KOPT-K1 (cell line): ENCODE data around the gene SERPINB6.
"Not testable (repeated sequence)": the region's sequence is repeated elsewhere in the genome, so short reads cannot be mapped to it uniquely, and the experiment has no call there.

ENCODE experiments used
- H3K27ac ChIP-seq: fragments of 200-600 bp; sonication (generic); 2 replicates; pipeline ENCODE4 v1.5.1; 2016; ENCODE audit warnings: antibody characterized with exemption, mild to moderate bottlenecking, low read depth, low read length; ENCODE audit not compliant: poor library complexity, severe bottlenecking
- H3K36me3 ChIP-seq: fragments of 200-600 bp; sonication (generic); 2 replicates; pipeline ENCODE4 v1.5.1; 2017; ENCODE audit warnings: antibody characterized with exemption, mild to moderate bottlenecking, low read length, moderate library complexity; ENCODE audit not compliant: insufficient read depth
- H3K9me3 ChIP-seq: fragments of 200-600 bp; sonication (generic); 2 replicates; pipeline ENCODE4 v1.5.1; 2017; ENCODE audit warnings: antibody characterized with exemption, low read length, mild to moderate bottlenecking; ENCODE audit not compliant: insufficient read depth, poor library complexity, severe bottlenecking

SERPINB6 gene

DNA sequence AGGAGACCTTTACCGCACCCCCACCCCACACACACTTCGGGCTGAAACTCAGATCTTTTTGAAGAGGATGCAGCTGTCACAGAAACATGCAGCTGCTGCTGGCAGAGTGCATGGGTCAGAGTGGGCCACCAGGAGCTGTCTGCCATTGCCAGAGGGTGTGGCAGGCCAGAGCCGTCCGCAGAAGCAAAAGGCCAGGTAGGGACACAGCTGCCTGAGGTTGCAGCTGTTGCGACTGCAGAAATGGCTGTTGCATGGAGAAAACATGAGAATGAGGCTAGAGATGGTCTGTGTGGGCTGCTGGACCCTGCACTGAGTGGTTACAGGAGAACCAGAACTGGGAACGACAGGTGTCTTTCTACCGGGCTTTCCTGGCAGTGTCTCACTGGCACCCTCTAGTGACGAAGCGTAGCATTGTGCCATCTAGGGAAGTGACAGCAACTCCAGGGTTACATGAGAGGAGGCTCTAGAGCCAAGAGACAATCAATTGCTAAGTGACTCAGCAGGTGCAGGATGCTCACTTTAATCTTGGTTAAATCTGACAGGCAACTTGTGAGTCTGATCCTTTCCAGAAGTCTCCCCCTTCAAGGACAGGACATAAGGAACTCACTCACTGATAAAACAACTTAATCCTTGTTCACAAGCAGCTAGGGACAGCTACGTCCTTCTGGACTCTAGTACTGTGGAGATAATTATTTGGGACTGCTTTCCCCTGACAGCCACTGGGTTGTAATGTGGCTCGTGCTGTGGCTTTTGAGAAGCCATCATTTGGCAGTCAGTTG lies 39.2 kb downstream of the SERPINB6 start:
- Histone ChIP-seq H3K36me3 (no peaks in the 10 kb centered on the region), H3K9me3 (peaks cover 16% of the 10 kb centered on the region), H3K27ac (no peak overlapping the region)

DNA sequence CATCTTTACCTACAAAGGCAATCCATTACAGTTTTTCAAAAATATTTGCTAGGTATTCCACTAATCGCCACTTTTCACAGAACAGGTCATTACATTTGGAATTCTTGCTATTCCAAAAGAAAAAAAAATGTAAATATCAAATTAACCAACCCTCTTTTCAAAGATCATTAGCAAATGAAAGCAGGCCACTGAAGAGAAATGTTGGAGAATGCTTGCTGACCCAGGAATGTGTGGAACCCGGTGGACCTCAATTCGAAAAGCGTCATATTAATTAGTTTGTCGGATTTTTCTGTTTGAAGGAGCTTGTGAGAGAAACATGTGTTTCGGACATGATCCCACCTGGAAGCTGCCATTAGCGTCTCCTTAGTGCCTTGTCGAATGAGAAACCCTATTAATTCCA lies 40.3 kb downstream of the SERPINB6 start:
- no peak overlapping the region for H3K27ac ChIP-seq
- no peaks in the 10 kb centered on the region for H3K36me3 ChIP-seq
- peaks cover 10% of the 10 kb centered on the region for H3K9me3 ChIP-seq

DNA sequence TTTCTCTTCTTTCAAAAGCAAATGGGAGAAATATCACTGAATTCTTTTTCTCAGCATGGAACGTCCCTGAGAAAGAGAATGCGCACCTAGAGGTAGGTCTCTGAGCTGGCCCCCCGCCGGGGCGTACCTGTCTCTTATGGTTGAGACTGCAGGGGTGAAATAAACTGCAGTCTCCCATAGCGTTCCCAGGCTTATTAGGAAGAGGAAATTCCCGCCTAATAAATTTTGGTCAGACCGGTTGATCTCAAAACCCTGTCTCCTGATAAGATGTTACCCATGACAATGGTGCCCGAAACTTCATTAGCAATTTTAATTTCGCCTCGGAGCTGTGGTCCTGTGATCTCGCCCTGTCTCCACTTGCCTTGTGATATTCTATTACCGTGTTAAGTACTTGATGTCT lies 43.4 kb downstream of the SERPINB6 start:
- H3K36me3 ChIP-seq, H3K27ac ChIP-seq, H3K9me3 ChIP-seq: not testable (repeated sequence)

DNA sequence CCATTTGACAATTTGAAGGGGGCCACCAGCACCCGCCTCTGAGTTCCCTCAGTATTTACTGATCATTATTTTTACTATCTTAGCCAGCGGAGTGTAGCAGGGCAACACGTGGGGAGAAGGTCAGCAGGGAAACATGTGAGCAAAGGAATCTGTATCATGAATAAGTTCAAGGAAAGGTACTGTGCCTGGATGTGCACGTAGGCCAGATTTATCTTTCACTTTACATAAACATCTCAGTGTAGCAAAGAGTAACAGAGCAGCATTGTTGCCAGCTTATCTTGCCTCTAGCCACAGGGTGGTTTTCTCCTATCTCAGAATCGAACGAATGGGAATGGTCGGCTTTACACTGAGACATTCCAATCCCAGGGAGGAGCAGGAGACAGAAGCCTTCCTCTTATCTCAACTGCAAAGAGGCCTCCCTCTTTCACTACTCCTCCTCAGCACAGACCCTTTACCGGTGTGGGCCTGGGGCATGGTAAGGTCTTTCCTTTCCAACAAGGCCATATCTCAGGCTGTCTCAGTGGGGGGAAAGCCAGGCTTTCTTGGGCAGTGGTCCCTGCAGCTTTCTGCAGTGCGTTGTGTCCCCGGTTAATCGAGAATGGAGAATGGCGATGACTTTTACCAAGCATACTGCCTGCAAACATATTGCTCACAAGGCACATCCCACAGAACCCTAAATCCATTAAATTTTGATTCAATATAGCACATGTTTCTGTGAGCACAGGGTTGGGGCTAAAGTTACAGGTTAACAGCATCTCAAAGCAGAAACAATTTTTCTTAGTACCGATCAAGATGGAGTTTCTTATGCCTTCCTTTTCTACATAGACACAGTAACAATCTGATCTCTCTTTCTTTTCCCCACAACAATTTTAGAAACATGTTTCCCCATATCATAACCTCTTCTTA lies 45.3 kb downstream of the SERPINB6 start:
- not testable (repeated sequence) for H3K9me3 ChIP-seq, H3K36me3 ChIP-seq, H3K27ac ChIP-seq

DNA sequence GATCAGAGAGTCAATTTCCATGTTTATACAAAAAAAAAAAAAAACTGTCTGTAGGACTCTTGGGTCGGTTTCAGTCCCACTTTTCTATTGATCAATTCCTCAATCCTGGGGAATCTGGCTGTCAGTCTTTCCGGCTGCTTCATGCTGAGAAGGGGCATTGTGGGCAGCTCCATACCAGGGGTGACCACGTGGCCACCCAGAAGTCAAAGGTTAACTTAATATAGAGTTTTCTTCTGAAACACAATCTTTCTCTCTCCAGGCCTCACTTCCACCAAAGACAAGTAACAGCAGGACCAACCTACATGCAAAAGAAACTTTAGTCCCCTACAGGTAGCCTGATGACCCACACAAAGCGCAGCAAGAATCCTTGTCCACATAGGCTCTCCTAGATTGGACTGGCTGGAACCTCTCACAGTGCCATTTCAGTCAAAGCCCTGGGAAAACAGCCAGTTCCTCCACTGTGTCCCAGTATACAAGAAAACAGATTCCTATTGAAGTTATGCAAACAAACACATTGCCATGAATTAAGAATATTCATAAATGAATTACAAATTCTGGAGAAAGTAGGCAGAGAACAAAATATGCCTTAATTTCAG lies 49.7 kb downstream of the SERPINB6 start:
- H3K36me3 ChIP-seq, result no peaks in the 10 kb centered on the region
- no peaks in the 10 kb centered on the region for H3K9me3 ChIP-seq
- H3K27ac ChIP-seq, result no peak overlapping the region

DNA sequence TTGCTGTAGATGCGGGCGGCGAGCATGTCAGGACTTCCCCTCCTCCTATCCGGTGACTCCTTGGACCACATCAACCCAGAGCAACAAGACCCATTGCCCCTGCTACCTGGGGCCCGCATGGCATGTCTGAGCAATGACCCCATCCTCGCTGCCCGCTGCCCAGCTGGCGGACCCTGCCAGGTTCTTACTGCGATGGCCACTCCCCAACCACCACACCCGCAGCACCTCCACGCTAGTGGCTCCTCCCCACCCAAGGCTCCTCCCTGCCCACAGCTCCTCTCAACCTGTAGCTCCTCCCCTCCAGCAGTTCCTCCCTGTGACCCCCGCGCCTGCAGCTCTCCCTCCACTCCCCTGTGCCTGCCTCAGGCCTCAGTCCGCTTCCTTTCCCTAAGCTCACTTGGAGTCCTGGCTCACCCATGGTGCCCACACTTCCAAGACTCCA lies 50.7 kb downstream of the SERPINB6 start:
- H3K36me3 ChIP-seq, result no peaks in the 10 kb centered on the region

DNA sequence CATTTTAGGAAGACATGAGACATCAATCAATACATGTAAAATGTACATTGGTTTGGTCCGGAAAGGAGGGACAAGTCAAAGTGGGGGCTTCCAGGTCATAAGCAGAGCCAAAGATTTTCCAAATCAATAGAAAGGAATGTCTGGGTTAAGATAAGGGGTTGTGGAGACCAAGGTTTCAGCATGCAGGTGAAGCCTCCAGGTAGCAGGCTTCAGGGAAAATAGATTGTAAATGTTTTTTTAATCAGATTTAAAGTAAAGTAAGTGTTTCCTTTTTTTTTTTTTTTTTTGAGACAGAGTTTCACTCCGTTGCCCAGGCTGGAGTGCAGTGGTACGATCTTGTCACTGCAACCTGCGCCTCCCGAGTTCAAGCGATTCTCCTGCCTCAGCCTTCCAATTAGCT lies 51.5 kb downstream of the SERPINB6 start:
- no peaks in the 10 kb centered on the region for H3K36me3 ChIP-seq

More for the DNA sequence above, 50.7 kb downstream of the SERPINB6 start:
- Histone ChIP-seq H3K27ac (no peak overlapping the region), H3K9me3 (no peaks in the 10 kb centered on the region)

DNA sequence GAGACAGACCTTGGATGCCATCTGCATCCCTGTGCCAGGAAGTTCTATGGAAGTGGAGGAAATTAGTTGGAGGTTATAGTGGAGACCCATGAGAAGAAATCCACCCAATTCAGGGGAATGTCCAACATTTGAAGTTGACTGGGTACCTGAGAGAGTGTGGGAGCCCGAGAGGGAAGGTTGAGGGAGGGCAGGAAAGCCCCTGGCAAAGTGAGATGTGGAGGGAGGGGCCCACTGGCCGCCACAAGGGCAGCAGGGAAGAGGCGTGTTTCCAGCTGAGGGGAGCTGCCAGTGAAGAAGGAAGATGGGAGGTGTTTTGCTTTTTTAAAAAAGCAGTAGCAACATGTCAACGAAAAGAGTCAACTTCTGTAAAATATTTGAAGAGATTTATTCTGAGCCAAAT lies 52.0 kb downstream of the SERPINB6 start:
- Histone ChIP-seq H3K27ac (no peak overlapping the region), H3K9me3 (no peaks in the 10 kb centered on the region), H3K36me3 (no peaks in the 10 kb centered on the region)

More for the DNA sequence above, 51.5 kb downstream of the SERPINB6 start:
- Histone ChIP-seq H3K9me3 (no peaks in the 10 kb centered on the region), H3K27ac (no peak overlapping the region)

DNA sequence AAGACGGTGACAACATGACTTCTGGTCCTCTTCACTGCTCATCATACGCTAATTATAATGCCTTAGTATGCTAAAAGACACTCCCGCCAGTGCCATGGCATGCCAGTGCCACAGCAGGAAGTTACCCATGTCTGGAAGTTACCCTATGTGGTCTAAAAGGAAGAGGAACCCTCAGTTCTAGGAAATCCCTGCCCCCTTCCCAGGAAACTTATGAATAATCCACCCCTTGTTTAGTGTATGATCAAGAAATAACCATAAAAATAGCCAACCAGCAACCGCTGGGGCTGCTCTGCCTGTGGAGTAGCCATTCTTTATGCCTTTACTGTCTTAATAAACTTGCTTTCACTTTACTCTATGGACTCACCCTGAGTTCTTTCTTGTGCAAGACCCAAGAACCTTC lies 52.4 kb downstream of the SERPINB6 start:
- H3K36me3 ChIP-seq, result no peaks in the 10 kb centered on the region
- H3K27ac ChIP-seq, result no peak overlapping the region
- no peaks in the 10 kb centered on the region for H3K9me3 ChIP-seq

DNA sequence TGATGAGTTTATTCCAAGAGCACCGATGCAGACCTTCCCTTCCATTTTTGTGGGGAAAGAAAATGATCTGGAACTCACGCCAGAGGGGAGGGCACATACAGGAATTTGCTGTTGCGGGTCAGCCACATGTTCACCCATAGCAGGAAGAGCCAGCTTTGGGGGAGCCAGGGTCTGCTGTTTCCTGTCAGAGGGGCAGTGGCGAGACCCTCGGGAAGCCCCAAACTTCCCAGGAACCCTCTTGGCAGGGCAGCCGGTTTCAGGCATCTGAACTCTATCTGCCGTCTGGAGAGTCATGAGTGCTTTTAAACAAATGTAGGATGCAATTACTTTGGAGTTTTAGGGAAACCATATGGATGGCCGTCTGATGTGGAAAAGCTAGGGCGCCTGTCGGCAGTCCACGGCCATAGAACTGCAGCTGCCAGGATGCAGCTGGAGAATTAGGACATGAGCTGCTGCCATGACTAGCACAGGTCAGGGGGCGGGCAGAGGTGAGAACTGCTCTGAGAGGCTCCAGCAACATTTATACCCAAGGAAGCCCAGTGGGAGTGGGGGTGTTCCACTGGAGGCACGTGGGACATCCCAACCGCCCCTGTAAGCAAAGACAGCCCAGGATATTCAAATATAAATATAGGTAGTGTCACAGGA lies 53.4 kb downstream of the SERPINB6 start:
- Histone ChIP-seq H3K36me3 (no peaks in the 10 kb centered on the region), H3K9me3 (no peaks in the 10 kb centered on the region), H3K27ac (no peak overlapping the region)

DNA sequence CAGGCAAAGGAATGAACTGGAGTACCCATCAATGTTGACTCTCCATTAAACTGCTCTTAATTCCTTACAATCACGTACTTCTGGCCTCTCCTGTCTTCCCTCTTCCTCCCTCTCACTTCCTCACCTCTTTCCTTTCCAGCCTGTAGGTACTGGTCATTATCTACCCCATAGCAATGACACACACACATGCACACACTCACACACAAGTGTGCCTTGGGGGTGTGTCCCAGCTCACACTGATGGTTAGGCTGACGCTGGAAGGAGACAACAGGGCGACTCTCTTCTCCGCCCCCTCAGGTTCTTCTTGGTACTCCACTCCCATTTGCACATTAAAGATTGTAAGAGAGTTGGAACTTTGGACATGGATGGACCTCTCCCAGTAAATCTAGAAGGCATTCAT lies 54.3 kb downstream of the SERPINB6 start:
- no peak overlapping the region for H3K27ac ChIP-seq
- no peaks in the 10 kb centered on the region for H3K9me3 ChIP-seq
- H3K36me3 ChIP-seq, result no peaks in the 10 kb centered on the region

DNA sequence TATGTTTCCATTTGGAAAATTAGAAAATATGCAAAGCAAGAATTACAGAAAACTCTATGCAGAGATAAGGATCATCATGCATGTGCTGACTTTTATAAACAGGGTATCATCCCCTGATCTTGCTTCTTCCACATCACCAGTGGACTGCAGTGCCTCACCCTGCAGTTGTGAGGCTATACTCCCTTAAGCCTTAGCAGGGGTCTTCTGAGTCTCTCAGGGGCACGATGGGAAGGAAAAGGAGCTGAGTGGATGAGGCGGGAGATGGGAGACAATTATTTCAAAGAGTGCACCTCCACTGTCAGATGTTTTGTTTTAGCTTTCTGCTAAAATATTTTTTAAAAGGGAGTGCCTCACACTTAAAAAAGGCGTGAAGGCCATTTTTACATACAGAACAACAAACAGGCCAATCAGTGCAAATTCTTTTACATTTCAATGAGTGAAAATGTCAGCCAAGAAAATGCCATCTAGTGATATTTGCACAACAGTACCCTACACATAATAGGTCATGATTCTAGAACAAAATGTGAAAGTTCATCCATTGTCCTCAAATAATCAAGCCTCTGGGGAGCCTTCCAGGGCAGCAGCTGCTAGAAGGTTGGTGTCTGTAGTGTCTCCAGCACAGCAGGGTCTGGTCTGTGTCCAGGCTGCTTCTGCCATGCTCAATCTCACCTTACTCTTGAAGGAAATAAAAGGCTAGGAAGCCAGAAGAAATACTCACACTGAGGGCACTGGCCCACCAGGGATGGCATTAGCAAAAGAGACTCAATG lies 55.0 kb downstream of the SERPINB6 start:
- no peak overlapping the region for H3K27ac ChIP-seq
- H3K36me3 ChIP-seq, result no peaks in the 10 kb centered on the region

DNA sequence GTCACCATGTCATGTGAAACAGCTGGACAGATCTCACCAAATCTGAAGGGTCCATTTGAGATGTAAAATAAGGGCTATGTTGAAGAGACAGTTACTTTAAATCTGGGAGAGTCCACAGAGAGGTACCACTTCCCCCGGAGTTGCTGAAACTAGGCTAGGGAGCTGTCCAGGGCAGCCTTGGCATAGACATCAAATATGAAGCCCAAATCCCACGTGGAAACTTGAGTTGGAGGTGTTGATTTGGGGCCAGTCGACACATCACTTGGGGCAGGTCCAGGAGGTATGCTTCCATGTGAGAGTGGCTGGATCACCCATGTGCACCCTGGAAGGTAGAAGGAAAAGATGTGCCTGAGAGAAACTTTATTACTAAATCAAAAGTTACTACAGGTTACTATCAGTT lies 56.2 kb downstream of the SERPINB6 start:
- no peak overlapping the region for H3K27ac ChIP-seq

More for the DNA sequence above, 55.0 kb downstream of the SERPINB6 start:
- no peaks in the 10 kb centered on the region for H3K9me3 ChIP-seq

DNA sequence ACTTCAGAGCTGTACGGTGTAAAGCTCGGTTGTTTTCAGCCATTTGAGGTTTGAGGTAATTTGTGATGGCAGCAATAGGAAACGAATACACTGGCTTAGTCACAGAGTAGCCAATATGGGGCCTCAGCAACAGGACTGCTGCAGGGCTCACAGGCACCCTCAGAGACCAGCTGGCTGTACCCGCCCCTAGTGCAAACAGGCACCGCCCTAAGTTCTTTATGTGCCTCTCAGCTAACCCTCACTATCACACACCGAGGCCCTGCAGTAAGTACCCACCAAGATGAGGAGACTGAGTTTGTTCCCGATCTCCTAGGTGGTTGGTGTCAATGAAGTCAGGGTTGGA lies 57.1 kb downstream of the SERPINB6 start:
- H3K27ac ChIP-seq, result no peak overlapping the region
- no peaks in the 10 kb centered on the region for H3K9me3 ChIP-seq
- no peaks in the 10 kb centered on the region for H3K36me3 ChIP-seq

More for the DNA sequence above, 56.2 kb downstream of the SERPINB6 start:
- Histone ChIP-seq H3K36me3 (no peaks in the 10 kb centered on the region), H3K9me3 (no peaks in the 10 kb centered on the region)
